GM12872 (cell line): ENCODE measurements around the gene PPM1A.

Source experiments
- TF ChIP-seq, protein P1 (sequence below): IDR thresholded peaks from 3 replicates; pipeline ENCODE4 v1.5.1; 2011; ENCODE audit warnings: low read depth, mild to moderate bottlenecking, low read length, moderate library complexity; ENCODE audit not compliant: insufficient read depth

PPM1A gene

DNA sequence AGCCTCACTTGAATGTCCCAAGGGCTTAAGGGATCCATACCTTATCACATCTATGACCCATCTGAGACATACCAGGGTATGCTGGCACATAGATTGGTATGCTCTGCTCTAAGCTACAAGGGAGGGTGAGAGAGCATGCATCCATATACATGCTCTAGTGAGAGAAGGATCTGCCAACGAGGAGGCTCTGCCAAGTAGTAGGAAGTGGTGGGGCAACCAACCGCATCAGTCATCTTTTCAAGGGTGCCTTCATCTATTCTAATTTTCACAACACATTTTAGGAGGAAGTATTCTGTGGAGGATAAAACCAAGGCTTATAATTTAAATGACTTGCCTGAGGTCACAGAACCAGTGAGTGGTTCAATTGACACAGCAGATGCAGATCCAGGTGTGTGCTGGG, 6.6 kb upstream of the PPM1A start:
- TF ChIP-seq, protein P1, sequence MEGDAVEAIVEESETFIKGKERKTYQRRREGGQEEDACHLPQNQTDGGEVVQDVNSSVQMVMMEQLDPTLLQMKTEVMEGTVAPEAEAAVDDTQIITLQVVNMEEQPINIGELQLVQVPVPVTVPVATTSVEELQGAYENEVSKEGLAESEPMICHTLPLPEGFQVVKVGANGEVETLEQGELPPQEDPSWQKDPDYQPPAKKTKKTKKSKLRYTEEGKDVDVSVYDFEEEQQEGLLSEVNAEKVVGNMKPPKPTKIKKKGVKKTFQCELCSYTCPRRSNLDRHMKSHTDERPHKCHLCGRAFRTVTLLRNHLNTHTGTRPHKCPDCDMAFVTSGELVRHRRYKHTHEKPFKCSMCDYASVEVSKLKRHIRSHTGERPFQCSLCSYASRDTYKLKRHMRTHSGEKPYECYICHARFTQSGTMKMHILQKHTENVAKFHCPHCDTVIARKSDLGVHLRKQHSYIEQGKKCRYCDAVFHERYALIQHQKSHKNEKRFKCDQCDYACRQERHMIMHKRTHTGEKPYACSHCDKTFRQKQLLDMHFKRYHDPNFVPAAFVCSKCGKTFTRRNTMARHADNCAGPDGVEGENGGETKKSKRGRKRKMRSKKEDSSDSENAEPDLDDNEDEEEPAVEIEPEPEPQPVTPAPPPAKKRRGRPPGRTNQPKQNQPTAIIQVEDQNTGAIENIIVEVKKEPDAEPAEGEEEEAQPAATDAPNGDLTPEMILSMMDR = no peak

DNA sequence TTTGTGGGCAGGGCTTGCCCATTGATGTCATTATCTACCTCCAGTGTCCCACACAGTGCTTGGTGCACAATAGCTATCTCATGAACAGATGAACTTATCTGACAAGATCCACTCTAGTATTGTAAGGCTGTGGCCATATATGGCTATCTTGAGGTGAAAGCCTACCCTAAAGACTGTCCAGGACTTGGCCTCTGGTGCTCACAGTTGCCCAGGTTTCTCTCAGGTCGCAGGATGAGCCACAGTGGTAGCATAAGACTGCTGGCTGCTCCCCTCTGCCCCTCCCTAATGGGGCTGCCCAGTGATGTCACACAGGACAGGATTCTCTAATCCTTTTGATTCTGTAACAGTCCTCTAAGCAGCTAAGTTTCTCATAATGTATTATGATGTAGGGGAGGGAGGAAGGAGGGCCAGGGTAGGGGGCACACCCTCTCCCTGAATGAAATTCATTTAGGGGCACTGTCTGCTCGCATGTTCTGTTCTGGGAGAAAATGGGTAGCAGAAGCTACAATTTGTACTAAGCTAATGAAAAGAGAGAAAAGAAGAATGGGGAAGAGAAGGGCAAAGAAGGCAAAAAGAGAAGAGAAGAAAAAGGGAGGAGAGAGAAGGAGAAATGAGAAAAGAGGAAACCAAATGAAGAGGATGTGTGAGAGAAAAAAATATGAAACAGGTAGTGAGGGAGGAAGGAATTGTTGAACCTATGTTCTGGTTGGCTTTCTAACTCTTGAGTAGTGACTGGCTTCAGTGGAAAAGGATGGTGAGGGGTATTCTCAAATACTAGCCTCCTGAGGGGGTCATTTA, 3.4 kb upstream of the PPM1A start:
- TF ChIP-seq, protein P1 = no peak

DNA sequence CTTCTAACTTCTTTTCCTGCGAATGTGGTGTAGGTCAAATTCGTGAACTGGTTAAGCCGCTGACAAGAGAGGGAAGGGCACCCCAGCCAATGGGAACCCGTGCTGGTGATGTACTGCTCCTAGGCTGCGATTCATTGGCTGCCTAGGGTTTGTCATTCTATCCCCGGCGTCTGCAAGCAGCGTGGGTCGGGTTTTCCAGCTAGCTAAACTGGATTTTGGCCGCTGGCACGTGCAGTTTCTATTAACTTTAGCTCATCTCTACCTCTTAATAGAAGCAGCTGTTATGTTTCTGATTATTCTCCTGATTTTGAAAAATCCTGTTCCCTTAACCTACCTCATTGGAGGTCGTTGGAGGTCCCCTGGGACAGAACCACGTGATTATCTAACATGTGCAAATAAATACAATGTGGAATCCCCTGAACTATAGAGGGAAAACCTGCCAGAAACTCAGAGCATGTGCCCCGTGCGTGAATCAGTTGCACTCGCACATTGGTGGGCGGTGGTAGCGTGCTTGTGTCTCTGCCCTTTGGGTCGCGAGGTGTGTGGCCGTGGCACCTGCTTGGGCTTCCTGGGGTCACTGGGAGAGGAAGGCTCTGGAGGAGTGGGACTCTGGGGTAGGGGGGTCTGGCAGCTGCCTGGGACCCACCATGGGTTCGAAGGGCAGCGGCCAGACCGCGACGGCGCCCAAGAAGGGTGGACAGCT, 876 bp upstream of the PPM1A start:
- TF ChIP-seq, protein P1 = no peak

DNA sequence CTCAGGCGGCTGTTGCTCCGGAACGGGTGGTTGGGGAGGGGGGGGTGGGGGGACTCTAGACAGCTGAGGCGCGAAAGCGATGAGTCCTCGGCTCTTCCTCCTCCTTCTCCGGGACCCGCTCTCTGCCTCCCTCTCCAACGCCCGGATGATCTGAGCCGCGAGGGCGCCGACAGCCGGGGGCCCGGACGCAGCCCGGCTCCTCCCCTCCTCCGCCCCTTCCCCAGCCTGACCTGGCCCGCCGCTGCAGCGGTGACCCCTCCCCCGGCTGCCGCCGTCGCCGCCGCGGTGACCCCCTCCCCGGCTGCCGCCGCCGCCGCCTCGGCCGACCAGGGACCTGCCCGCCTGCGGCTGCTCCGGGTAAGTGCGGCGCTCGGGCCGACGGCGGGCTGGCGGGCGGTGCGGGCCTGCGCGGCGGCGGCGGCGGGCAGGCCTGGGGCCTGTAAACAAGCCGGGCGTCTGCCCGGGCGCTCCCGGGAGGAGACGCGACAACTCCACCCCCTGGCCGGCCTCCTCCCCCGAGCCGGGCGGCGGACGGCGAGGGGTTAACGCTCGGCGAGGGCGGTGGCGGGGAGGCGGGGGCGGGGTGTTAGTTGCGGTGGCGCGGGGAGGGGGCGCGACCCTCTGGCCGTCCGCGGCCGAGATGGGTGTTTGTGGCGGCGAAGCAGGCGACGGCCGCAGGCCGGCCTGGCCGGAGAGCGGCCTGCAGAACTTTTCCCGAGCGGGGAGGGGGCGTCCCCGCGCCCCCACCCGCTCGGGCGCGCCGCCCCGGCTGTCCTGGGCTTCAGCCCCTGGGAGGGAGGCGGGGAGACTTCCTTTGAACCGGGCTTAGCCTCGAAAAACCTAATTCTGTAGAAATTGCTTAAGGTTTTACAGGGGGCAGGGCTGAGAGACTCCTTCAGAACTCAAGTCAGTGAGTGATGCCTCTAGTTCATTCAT, 568 bp downstream of the PPM1A start:
- TF ChIP-seq, protein P1 = no peak

DNA sequence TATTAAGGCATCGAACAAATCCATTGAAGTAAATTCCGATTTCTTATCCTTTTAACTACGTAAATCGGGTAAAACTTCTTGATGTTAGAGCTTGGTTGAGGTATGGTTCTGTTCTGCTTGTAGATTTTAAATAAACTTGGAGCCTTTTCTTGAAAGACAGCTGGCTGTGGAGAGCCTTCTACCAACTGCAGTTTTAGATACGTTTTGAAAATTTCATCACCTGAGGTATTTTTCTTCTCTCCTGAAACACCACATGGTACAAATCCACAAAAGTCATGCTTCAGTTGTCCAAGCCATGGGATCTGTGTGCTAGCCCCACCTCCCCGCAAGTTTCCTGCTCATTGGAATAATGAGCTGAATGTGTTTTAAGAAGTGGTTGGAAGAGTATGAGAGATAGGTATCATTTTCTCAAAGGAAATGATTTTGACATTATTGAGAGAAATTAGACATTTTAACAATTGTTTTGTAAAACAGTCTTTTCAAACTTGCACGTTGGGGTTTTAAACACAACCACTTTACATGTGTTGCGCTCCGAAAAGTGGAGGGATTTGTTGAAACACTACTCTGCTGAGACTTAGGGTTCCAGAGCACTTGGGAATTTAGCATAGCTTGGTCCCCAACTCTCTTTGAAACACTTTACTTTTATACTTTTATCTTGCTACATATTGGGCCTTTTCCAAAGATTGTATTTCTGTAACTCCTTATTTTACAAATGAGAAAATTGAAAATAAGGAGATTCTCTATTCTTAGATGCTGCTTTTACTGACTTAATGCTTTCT, 1.4 kb downstream of the PPM1A start:
- TF ChIP-seq, protein P1 = no peak

DNA sequence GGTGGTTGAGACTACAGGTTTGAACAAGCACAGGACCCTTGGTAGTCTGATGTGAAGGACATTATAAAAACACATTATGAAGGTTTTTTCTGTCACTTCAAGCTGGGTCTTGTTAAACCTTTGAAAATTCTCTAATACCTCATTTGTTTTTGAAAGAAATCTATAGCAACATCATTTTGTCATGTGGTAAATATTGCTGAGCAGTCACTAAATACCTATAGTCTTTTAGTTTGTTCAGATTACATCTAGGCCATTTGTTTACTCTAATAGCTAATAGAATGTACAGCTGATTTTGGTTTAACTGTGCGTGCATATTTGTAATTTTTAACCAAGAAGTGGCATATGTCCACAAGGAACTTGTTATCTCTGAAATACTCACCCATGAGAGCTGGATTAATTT, 2.9 kb downstream of the PPM1A start:
- TF ChIP-seq, protein P1 = no peak
